ENCODE results near the gene EXOC6B. TPM values are rescaled to one million over a fixed set of nuclear protein-coding genes. Genes with fewer than 3 reads are reported as not detected.

Gene EXOC6B
- total and polyA plus RNA-seq, 2 of the 8 experiments (the other 6 are each of a cell fraction or from before 2014, with no cell fraction given): 13.5 to 33.0 TPM

GRCh38 chr2:72731116-72731515 is 94.7 kb downstream of the EXOC6B start:
- H2BK12ac ChIP-seq (ENCODE audit: low read depth, low read length): no peak overlapping the region
- H2BK15ac ChIP-seq (ENCODE audit: low read length): no peak overlapping the region
- CTCF ChIA-PET (ENCODE audit: partially characterized antibody): interaction anchor here (0.7 to 2.5 kb wide), 2 partner anchors 15 to 114 kb away, joined by 3 to 6 read pairs; no protein-coding TSS in a partner anchor
- TF ChIP-seq ATF2 (IDR thresholded peaks at IDR 0.05; ENCODE audit: low read length) (no peak), JUN (IDR thresholded peaks at IDR 0.05; ENCODE audit: low read depth, low read length) (no peak), RNF2 (IDR thresholded peaks at IDR 0.05; ENCODE audit: borderline replicate concordance, low read depth, low read length, missing control alignments, poor library complexity, severe bottlenecking) (no peak), SIX5 (IDR thresholded peaks at IDR 0.05; ENCODE audit: low read depth, low read length) (no peak)

More at GRCh38 chr2:72731116-72731515, 94.7 kb downstream of the EXOC6B start:
- Histone ChIP-seq H3K36me3 (ENCODE audit: control insufficient read depth in 2 of 4, insufficient read depth in 4 of 4, low read length in 3 of 4) (no peaks in the 10 kb centered on the region), H4K8ac (ENCODE audit: extremely low read depth, insufficient read depth, low read length) (no peak overlapping the region), H2BK5ac (ENCODE audit: low read depth, low read length) (no peak overlapping the region), H3K4ac (replicated peaks; ENCODE audit: insufficient read length, low read depth, low read length) (no peak overlapping the region), H3K4me1 (replicated peaks in 1 of 4; ENCODE audit: control insufficient read depth in 3 of 4, insufficient read depth in 4 of 4, low read length in 3 of 4) (no peaks in the 10 kb centered on the region), H2BK120ac (replicated peaks; ENCODE audit: low read depth, low read length) (no peak overlapping the region), H3K9me3 (ENCODE audit: insufficient read depth in 2 of 2, low read depth in 1 of 2, low read length in 1 of 2) (no peaks in the 10 kb centered on the region), H4K5ac (ENCODE audit: insufficient read length, low read depth, low read length) (no peak overlapping the region), H3K4me2 (ENCODE audit: insufficient read depth in 1 of 2, low read depth in 2 of 2, low read length in 2 of 2) (no peak overlapping the region), H3K4me3 (ENCODE audit: extremely low read depth in 1 of 4, insufficient read depth in 2 of 4, low read depth in 3 of 4, low read length in 4 of 4) (no peak overlapping the region), H4K20me1 (replicated peaks in 1 of 2; ENCODE audit: control insufficient read depth in 1 of 2, insufficient read depth in 2 of 2, low read length in 2 of 2) (no peaks in the 10 kb centered on the region), H3K23ac (ENCODE audit: insufficient read length) (no peak overlapping the region), H3K14ac (ENCODE audit: insufficient read length) (no peak overlapping the region), H3K56ac (replicated peaks; ENCODE audit: insufficient read length, low read depth, low read length) (no peak overlapping the region), H2AFZ (ENCODE audit: low read length) (no peak overlapping the region), H3K18ac (ENCODE audit: extremely low read depth, low read length) (no peak overlapping the region), H3K27me3 (replicated peaks in 1 of 4; ENCODE audit: control insufficient read depth in 3 of 4, extremely low read depth in 1 of 4, insufficient read depth in 3 of 4, low read length in 3 of 4) (no peaks in the 10 kb centered on the region), H3K79me1 (ENCODE audit: low read depth, low read length) (no peaks in the 10 kb centered on the region), H3K9ac (replicated peaks in 1 of 4; ENCODE audit: extremely low read depth in 1 of 4, low read depth in 3 of 4, low read length in 3 of 4) (no peak overlapping the region), H2BK20ac (ENCODE audit: low read length) (no peak overlapping the region), H3K23me2 (ENCODE audit: low read depth, low read length) (no peaks in the 10 kb centered on the region), H4K91ac (replicated peaks; ENCODE audit: insufficient read length, low read length) (no peak overlapping the region), H3K79me2 (ENCODE audit: control insufficient read depth in 1 of 2, insufficient read depth in 2 of 2, low read length in 2 of 2) (no peaks in the 10 kb centered on the region), H2AK5ac (ENCODE audit: low read depth, low read length) (no peak overlapping the region), H3K27ac (ENCODE audit: low read depth, low read length) (no peak overlapping the region)
- POLR2A ChIA-PET (ENCODE audit: partially characterized antibody): no interaction called here
- 85% methylated on average over 2 of the region's 2 CpGs; no CpG with 5 or more reads in 1 of the 2 experiments for WGBS, 2 experiments (ENCODE audit: extremely low coverage in 1 of 2, insufficient coverage in 1 of 2, insufficient read length in 1 of 2, insufficient replicate concordance in 2 of 2, low coverage in 1 of 2, low lambda C conversion rate in 2 of 2, missing lambda C conversion rate in 1 of 2)
- DNase-seq (ENCODE audit: low read depth in 1 of 2, low spot score in 2 of 2): no peak
- no peak for FAIRE-seq
